Breast epithelium (tissue), 4 donors: ENCODE results near the gene MAGEF1. TPM values are rescaled to one million over a fixed set of nuclear protein-coding genes. Genes with fewer than 3 reads are reported as not detected.

Source experiments
- DNase-seq, 2 donors: peaks; one replicate each; pipeline ENCODE4 v3.0.0-alpha.2; 2019; ENCODE audit warnings: low spot score in 2 of 2
- H3K27ac ChIP-seq, 2 donors: fragments of 200-600 bp; sonication (generic) in 1 of 2; one replicate each; pipeline ENCODE4 v1.5.1; 2016 to 2019; ENCODE audit warnings: mild to moderate bottlenecking in 1 of 2
- H3K27me3 ChIP-seq, 2 donors: fragments of 200-600 bp; sonication (generic) in 1 of 2; one replicate each; pipeline versions ENCODE4 v1.5.1 to v1.6.0; 2017 to 2019; ENCODE audit warnings: control low read depth in 1 of 2, mild to moderate bottlenecking in 1 of 2
- H3K36me3 ChIP-seq: fragments of 200-600 bp; one replicate; pipeline ENCODE4 v1.5.1; 2019
- H3K4me1 ChIP-seq, 2 donors: fragments of 200-600 bp; sonication (generic); one replicate each; pipeline ENCODE4 v1.5.1; 2016 to 2019; ENCODE audit warnings: control low read depth in 1 of 2
- H3K4me3 ChIP-seq, 3 donors: fragments of 200-600 bp; sonication (generic); 1 replicate in 2 of 3; 2 replicates in 1 of 3; pipeline ENCODE4 v1.5.1; 2016 to 2019; ENCODE audit warnings: mild to moderate bottlenecking in 3 of 3, moderate library complexity in 2 of 3
- H3K9me3 ChIP-seq, 2 donors: fragments of 200-600 bp; sonication (generic) in 1 of 2; one replicate each; pipeline ENCODE4 v1.5.1; 2016 to 2019; ENCODE audit warnings: control low read depth in 1 of 2
- POLR2A ChIP-seq: fragments of 450-650 bp; IDR thresholded peaks from one replicate; pipeline ENCODE4 v1.6.1; 2016; ENCODE audit warnings: antibody characterized with exemption, mild to moderate bottlenecking, moderate library complexity
- POLR2AphosphoS5 ChIP-seq, 3 donors: sonication (generic); formaldehyde crosslinking; IDR thresholded peaks; one replicate each; pipeline ENCODE4 v1.6.1; 2017; ENCODE audit warnings: antibody characterized with exemption in 3 of 3
- intact Hi-C: fragments of 100-400 bp; cut with DNase I; formaldehyde crosslinking; loops from one replicate; pipeline ENCODE4 v1.15.1; 2023; ENCODE audit warnings: low total_unique reads
- total RNA-seq, 3 donors: library from RNA; depleted of rRNA; stranded (reverse); fragments of >200 nt; gene quantifications; one replicate each; pipeline ENCODE4 v1.1.0, GENCODE V29; 2016
- TF ChIP-seq, protein P1 (sequence below), 3 donors: fragments of 450-650 bp; IDR thresholded peaks; one replicate each; pipeline ENCODE4 v1.5.1; 2016 to 2017; ENCODE audit warnings: antibody characterized with exemption in 3 of 3, mild to moderate bottlenecking in 3 of 3, moderate library complexity in 3 of 3

MAGEF1 gene
- total RNA-seq, 3 donors from 2014 or later, result 16.5 to 40.4 (median 38.3) TPM

GRCh38 chr3:184713521-184713920, 1.7 kb upstream of the MAGEF1 start:
- no peaks in the 10 kb centered on the region for H3K36me3 ChIP-seq
- no peaks in the 10 kb centered on the region for H3K9me3 ChIP-seq
- peak overlapping the region in 1 of 2 donors; percentile 13 for H3K27ac ChIP-seq
- no peaks in the 10 kb centered on the region for H3K27me3 ChIP-seq
- no peak overlapping the region for H3K4me3 ChIP-seq
- no peaks in the 10 kb centered on the region for H3K4me1 ChIP-seq
- intact Hi-C loops, result no loop called here
- no peak for DNase-seq
- no peak for TF ChIP-seq POLR2A
- TF ChIP-seq, protein P1, sequence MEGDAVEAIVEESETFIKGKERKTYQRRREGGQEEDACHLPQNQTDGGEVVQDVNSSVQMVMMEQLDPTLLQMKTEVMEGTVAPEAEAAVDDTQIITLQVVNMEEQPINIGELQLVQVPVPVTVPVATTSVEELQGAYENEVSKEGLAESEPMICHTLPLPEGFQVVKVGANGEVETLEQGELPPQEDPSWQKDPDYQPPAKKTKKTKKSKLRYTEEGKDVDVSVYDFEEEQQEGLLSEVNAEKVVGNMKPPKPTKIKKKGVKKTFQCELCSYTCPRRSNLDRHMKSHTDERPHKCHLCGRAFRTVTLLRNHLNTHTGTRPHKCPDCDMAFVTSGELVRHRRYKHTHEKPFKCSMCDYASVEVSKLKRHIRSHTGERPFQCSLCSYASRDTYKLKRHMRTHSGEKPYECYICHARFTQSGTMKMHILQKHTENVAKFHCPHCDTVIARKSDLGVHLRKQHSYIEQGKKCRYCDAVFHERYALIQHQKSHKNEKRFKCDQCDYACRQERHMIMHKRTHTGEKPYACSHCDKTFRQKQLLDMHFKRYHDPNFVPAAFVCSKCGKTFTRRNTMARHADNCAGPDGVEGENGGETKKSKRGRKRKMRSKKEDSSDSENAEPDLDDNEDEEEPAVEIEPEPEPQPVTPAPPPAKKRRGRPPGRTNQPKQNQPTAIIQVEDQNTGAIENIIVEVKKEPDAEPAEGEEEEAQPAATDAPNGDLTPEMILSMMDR (IDR thresholded peaks at IDR 0.05), result no peak
- TF ChIP-seq POLR2AphosphoS5 (IDR thresholded peaks at IDR 0.05), result no peak

GRCh38 chr3:184713040-184713355, 1.1 kb upstream of the MAGEF1 start:
- TF ChIP-seq POLR2A, result no peak
- no peak for TF ChIP-seq POLR2AphosphoS5 (IDR thresholded peaks at IDR 0.05)
- TF ChIP-seq, protein P1 (IDR thresholded peaks at IDR 0.05), result no peak
- no peaks in the 10 kb centered on the region for H3K27me3 ChIP-seq
- no peaks in the 10 kb centered on the region for H3K36me3 ChIP-seq
- H3K27ac ChIP-seq, result peak overlapping the region in 1 of 2 donors; percentile 13
- DNase-seq, result no peak
- H3K4me1 ChIP-seq, result no peaks in the 10 kb centered on the region
- intact Hi-C loops, result no loop called here
- H3K9me3 ChIP-seq, result no peaks in the 10 kb centered on the region
- no peak overlapping the region for H3K4me3 ChIP-seq

DNA sequence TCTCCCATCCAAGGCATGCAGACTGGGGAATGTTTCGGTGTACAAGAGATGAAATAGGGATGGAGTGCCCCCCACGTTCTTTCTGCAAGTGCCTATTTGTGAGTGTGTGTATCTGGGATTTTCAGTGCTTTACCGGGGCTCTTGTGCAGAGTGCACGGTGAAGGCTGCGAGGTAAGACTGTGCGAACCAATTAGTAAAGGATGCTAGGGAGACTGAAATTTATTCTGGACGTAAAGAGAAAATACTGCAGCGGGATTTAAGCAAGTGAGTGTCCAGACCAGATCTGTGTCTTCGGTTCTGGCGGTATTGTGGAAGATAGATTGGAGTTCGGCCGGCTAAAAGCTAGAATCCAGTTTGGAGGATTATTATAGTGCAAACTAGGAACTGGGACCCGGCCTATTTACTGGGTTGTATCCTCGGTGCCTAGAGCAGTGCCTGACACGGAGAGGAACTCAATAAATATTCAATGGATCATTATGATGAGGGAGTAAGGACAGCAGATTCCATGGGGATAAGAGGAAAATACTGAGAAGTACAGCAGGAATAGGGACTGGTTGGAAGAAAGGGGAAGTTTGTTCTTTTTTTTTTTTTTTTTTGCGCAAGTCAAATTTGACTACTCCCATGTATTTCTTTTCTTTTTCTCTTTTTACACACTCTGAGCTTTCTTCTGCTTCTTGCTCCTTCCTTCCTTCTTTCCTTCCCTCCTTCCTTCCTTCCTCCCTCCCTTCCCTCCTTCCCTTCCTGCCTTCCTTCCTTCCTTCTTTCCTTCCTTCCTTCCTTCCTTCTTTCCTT, 580 bp upstream of the MAGEF1 start:
- H3K36me3 ChIP-seq, result no peaks in the 10 kb centered on the region
- H3K9me3 ChIP-seq, result no peaks in the 10 kb centered on the region
- DNase-seq, result no peak
- H3K4me1 ChIP-seq, result no peaks in the 10 kb centered on the region
- no peaks in the 10 kb centered on the region for H3K27me3 ChIP-seq
- TF ChIP-seq POLR2AphosphoS5 (IDR thresholded peaks at IDR 0.05) (no peak), POLR2A (no peak)
- TF ChIP-seq, protein P1 (IDR thresholded peaks at IDR 0.05), result no peak
- peak overlapping the region; percentile 84 to 92 (median 85) for H3K4me3 ChIP-seq
- H3K27ac ChIP-seq, result peak overlapping the region; percentile 94 to 96
- intact Hi-C loops, result no loop called here

DNA sequence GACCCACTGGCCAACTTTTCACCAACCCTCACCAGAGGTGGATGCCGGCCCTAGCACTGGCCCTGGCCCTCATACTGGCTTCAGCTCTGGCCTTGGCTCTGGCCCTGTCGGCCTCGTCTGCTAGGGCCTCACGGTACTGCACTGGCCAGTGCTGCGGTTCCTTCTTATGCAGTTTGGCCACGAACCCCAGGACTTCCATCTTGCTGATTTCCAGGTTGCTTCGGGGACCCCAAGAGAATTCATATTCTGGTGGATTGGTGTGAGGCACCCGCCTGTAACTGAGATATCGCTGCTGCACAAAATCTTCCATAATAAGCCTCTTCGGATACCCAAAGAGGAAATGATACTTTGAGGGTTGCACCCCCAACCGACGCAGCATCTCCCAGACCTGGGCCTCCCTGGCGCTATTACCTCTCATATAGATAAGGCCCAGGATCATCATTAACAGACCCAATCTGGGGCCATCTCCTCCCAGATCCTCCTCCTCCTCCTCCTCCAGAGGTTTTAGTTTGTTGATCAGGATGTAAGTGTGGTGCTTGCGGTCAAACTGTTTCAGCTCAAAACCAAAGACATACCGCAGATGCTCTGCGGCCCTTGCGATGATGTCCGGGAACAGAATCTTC, 883 bp downstream of the MAGEF1 start:
- no peak for DNase-seq
- no peaks in the 10 kb centered on the region for H3K36me3 ChIP-seq
- intact Hi-C loops, result no loop called here

DNA sequence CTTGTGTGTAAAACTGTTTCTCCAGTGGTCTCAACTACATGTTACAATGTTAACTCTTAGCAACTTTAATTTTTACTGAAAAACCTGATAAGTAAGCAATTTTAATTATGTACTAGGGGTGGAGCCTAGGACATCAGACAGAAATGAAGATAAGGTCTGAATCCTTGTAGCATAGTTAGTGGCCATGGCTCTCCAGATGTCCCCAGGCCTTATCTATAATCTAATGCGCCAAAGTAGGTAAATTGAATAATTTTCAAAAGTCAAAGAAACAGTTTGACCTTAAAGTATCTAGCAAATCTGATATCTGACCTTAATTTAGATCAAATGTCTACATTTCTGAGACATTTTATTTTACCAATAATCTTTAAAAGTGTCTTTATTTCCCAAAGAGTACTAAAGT, 8.2 kb downstream of the MAGEF1 start:
- Histone ChIP-seq H3K36me3 (no peaks in the 10 kb centered on the region), H3K27ac (no peak overlapping the region), H3K9me3 (peaks cover 0 to 4% of the 10 kb centered on the region in 2 donors), H3K27me3 (no peaks in the 10 kb centered on the region), H3K4me3 (no peak overlapping the region), H3K4me1 (no peaks in the 10 kb centered on the region)
- DNase-seq, result no peak
- TF ChIP-seq POLR2A, result no peak
- TF ChIP-seq, protein P1 (IDR thresholded peaks at IDR 0.05), result no peak
- TF ChIP-seq POLR2AphosphoS5 (IDR thresholded peaks at IDR 0.05), result no peak
- intact Hi-C loops, result no loop called here

More for the DNA sequence above, 883 bp downstream of the MAGEF1 start:
- Histone ChIP-seq H3K4me3 (peak overlapping the region; percentile 84 to 92 (median 85)), H3K4me1 (no peaks in the 10 kb centered on the region), H3K27ac (peak overlapping the region; percentile 94 to 96), H3K27me3 (no peaks in the 10 kb centered on the region), H3K9me3 (peaks cover 0 to 4% of the 10 kb centered on the region in 2 donors)
- TF ChIP-seq POLR2AphosphoS5 (IDR thresholded peaks at IDR 0.05), result no peak
- TF ChIP-seq POLR2A, result no peak
- TF ChIP-seq, protein P1 (IDR thresholded peaks at IDR 0.05), result no peak
